Ishikawa (cell line): ENCODE data around the gene THUMPD1.

ENCODE experiments used
- CEBPB ChIP-seq: IDR thresholded peaks from 2 replicates; pipeline ENCODE4 v1.6.1; 2012
- CREB1 ChIP-seq: IDR thresholded peaks from 2 replicates; pipeline ENCODE4 v1.6.1; 2012; ENCODE audit warnings: low read depth
- EGR1 ChIP-seq: IDR thresholded peaks from 2 replicates; pipeline ENCODE4 v1.6.1; 2012
- EP300 ChIP-seq: IDR thresholded peaks from 2 replicates; pipeline ENCODE4 v1.6.1; 2012; ENCODE audit warnings: borderline replicate concordance
- FOXM1 ChIP-seq: IDR thresholded peaks from 2 replicates; pipeline ENCODE4 v1.6.1; 2012; ENCODE audit warnings: low read depth, borderline replicate concordance
- MAX ChIP-seq: IDR thresholded peaks from 2 replicates; pipeline ENCODE4 v1.6.1; 2012
- NFIC ChIP-seq: IDR thresholded peaks from 2 replicates; pipeline ENCODE4 v1.6.1; 2012
- RAD21 ChIP-seq: IDR thresholded peaks from 2 replicates; pipeline ENCODE4 v1.6.1; 2012; ENCODE audit warnings: low read depth
- TAF1 ChIP-seq: IDR thresholded peaks from 2 replicates; pipeline ENCODE4 v1.6.1; 2012; ENCODE audit warnings: low read depth, mild to moderate bottlenecking
- TCF12 ChIP-seq: IDR thresholded peaks from 2 replicates; pipeline ENCODE4 v1.6.1; 2012; ENCODE audit warnings: low read depth
- TEAD4 ChIP-seq: IDR thresholded peaks from 2 replicates; pipeline ENCODE4 v1.6.1; 2012
- YY1 ChIP-seq: IDR thresholded peaks from 2 replicates; pipeline ENCODE4 v1.6.1; 2012; ENCODE audit warnings: low read depth
- ZBTB7A ChIP-seq: IDR thresholded peaks from 2 replicates; pipeline ENCODE4 v1.6.1; 2012; ENCODE audit warnings: low read depth
- TF ChIP-seq, protein P1 (sequence below): IDR thresholded peaks from 2 replicates; pipeline ENCODE4 v1.6.1; 2012
- TF ChIP-seq, protein P2 (sequence below): IDR thresholded peaks from 2 replicates; pipeline ENCODE4 v1.6.1; 2012; ENCODE audit warnings: low read depth, mild to moderate bottlenecking

Gene THUMPD1

DNA sequence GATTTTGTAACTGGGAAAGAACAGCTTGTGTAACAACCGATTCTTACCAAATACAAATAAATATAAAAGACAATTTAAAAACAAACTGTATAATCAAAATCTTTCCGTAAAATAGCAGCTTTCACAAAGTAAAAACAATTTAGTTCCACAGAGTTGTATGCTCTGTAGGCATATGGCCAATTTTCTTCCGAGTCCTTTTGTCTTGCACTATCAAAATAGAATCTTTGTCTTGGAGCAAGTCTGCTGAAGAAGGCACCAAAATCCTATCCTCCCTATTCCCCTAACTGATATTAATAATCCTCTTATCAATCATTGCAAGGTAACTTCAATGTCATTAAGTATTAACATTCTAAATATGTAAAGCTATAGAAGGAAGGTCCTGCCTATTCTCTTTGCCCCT lies 7.6 kb downstream of the THUMPD1 start:
- TF ChIP-seq YY1 = no peak
- TF ChIP-seq, protein P1, sequence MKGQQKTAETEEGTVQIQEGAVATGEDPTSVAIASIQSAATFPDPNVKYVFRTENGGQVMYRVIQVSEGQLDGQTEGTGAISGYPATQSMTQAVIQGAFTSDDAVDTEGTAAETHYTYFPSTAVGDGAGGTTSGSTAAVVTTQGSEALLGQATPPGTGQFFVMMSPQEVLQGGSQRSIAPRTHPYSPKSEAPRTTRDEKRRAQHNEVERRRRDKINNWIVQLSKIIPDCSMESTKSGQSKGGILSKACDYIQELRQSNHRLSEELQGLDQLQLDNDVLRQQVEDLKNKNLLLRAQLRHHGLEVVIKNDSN = no peak
- no peak for TF ChIP-seq TAF1
- no peak for TF ChIP-seq EP300
- TF ChIP-seq FOXM1 = no peak
- no peak for TF ChIP-seq CREB1
- no peak for TF ChIP-seq TEAD4
- no peak for TF ChIP-seq TCF12
- no peak for TF ChIP-seq EGR1
- TF ChIP-seq NFIC = no peak

DNA sequence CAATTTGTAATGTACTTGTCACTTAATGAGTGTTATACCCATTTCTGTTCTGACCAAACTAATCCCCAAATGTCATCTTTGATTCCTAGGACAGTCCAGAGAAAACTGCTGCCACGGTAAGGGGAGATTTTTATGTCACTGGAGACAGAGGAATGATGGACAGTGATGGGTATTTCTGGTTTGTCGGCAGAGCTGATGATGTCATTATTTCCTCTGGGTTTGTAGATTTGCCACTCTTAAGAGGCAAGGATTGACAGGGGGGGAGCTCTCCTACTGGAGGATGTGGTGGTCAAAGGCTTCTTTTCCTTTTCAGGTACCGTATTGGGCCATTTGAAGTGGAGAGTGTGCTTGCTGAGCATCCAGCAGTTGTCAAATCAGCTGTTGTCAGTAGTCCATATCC lies 12.5 kb downstream of the THUMPD1 start:
- TF ChIP-seq RAD21 (no peak), CEBPB (no peak), EP300 (no peak), FOXM1 (no peak), TAF1 (no peak), ZBTB7A (no peak), YY1 (no peak), TCF12 (no peak), TEAD4 (no peak), CREB1 (no peak), NFIC (no peak)
- TF ChIP-seq, protein P2, sequence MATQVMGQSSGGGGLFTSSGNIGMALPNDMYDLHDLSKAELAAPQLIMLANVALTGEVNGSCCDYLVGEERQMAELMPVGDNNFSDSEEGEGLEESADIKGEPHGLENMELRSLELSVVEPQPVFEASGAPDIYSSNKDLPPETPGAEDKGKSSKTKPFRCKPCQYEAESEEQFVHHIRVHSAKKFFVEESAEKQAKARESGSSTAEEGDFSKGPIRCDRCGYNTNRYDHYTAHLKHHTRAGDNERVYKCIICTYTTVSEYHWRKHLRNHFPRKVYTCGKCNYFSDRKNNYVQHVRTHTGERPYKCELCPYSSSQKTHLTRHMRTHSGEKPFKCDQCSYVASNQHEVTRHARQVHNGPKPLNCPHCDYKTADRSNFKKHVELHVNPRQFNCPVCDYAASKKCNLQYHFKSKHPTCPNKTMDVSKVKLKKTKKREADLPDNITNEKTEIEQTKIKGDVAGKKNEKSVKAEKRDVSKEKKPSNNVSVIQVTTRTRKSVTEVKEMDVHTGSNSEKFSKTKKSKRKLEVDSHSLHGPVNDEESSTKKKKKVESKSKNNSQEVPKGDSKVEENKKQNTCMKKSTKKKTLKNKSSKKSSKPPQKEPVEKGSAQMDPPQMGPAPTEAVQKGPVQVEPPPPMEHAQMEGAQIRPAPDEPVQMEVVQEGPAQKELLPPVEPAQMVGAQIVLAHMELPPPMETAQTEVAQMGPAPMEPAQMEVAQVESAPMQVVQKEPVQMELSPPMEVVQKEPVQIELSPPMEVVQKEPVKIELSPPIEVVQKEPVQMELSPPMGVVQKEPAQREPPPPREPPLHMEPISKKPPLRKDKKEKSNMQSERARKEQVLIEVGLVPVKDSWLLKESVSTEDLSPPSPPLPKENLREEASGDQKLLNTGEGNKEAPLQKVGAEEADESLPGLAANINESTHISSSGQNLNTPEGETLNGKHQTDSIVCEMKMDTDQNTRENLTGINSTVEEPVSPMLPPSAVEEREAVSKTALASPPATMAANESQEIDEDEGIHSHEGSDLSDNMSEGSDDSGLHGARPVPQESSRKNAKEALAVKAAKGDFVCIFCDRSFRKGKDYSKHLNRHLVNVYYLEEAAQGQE = no peak

DNA sequence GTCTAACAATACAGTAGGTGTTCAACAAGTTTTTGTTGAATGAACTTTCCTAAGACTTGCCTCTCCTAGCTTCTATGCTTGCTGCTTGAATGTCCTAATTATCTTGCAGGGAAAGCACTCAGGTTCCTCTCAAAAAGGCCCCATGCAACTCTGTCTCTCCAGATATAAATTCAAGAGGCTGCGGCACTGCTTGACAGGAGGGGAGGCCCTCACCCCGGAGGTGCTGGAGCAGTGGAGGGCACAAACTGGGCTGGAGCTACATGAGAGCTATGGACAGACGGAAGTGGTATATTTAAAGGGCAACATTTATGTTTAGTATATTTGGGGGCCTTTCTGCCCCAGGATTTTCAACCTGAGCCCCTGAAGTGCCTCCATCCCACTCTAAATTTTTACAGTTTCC lies 14.4 kb downstream of the THUMPD1 start:
- no peak for TF ChIP-seq TCF12
- TF ChIP-seq ZBTB7A = no peak
- no peak for TF ChIP-seq RAD21
- TF ChIP-seq, protein P1 = no peak
- no peak for TF ChIP-seq CEBPB
- no peak for TF ChIP-seq EP300
- TF ChIP-seq FOXM1 = no peak
- no peak for TF ChIP-seq MAX
- no peak for TF ChIP-seq TEAD4
- TF ChIP-seq, protein P2 = no peak
- no peak for TF ChIP-seq NFIC
- no peak for TF ChIP-seq YY1
- TF ChIP-seq EGR1 = no peak
- TF ChIP-seq TAF1 = no peak
- no peak for TF ChIP-seq CREB1

- TF ChIP-seq TCF12 = no peak
- no peak for TF ChIP-seq EGR1
- TF ChIP-seq, protein P2 = no peak
- no peak for TF ChIP-seq CREB1
- TF ChIP-seq CEBPB = no peak
- no peak for TF ChIP-seq EP300
- no peak for TF ChIP-seq FOXM1
- TF ChIP-seq NFIC = no peak
- no peak for TF ChIP-seq TAF1
- TF ChIP-seq ZBTB7A = no peak
- TF ChIP-seq RAD21 = no peak
- no peak for TF ChIP-seq TEAD4
- TF ChIP-seq MAX = no peak
- TF ChIP-seq, protein P1 = no peak
- no peak for TF ChIP-seq YY1
Measured at GRCh38 chr16:20726661-20727060, 15.0 kb downstream of the THUMPD1 start.
